Adipose tissue (tissue), 3 donors: ENCODE measurements around the gene ENHO. TPM values are rescaled to one million over a fixed set of nuclear protein-coding genes. Genes with fewer than 3 reads are reported as not detected.

Experiments
- H3K27ac ChIP-seq: one replicate; pipeline ENCODE4 v1.5.1; 2013; ENCODE audit warnings: low read depth, low read length
- WGBS, 3 donors: extraction: QIAGEN DNeasy Blood & Tissue Kit; methylation state at CpG; one replicate each; pipeline ENCODE4 v1.1.7; 2013; 5-methylcytosine and 5-hydroxymethylcytosine counted together
- polyA plus RNA-seq, 3 donors: library from polyadenylated mRNA; stranded (reverse); fragments of 200-250 nt; gene quantifications; one replicate each; pipeline ENCODE4 v1.2.3, GENCODE V29; 2013
- donor health status: healthy with polysubstance abuse.
- donor health status: Bipolar disorder and iron deficiency.
- donor health status: healthy.

ENHO gene
- polyA plus RNA-seq, 3 donors: 1.1 to 2.7 (median 1.3) TPM

- H3K27ac ChIP-seq: no peak overlapping the region
- WGBS, 3 donors: 74 to 78% (median 77%) methylated on average over 19 of the region's 19 CpGs
Observed at GRCh38 chr9:34557426-34558321, 34.9 kb upstream of the ENHO start.

- 55 to 83% (median 74%) methylated on average over 6 of the region's 6 CpGs for WGBS, 3 donors
Observed at GRCh38 chr9:34556949-34557348, 34.2 kb upstream of the ENHO start.

GRCh38 chr9:34555936-34556525 lies 33.2 kb upstream of the ENHO start:
- WGBS, 3 donors: 84 to 89% (median 88%) methylated on average over 12 to 13 of the region's 13 CpGs
- H3K27ac ChIP-seq: no peak overlapping the region

More at GRCh38 chr9:34556949-34557348, 34.2 kb upstream of the ENHO start:
- H3K27ac ChIP-seq: no peak overlapping the region

GRCh38 chr9:34555500-34555899 lies 32.7 kb upstream of the ENHO start:
- WGBS, 3 donors: 71 to 81% (median 75%) methylated on average over 5 of the region's 5 CpGs
- no peak overlapping the region for H3K27ac ChIP-seq

GRCh38 chr9:34555002-34555348 lies 32.2 kb upstream of the ENHO start:
- 35 to 72% (median 66%) methylated on average over 23 of the region's 23 CpGs for WGBS, 3 donors
- no peak overlapping the region for H3K27ac ChIP-seq

- 63 to 75% (median 74%) methylated on average over 16 of the region's 16 CpGs for WGBS, 3 donors
- no peak overlapping the region for H3K27ac ChIP-seq
Observed at GRCh38 chr9:34554211-34555001, 31.6 kb upstream of the ENHO start.

- WGBS, 3 donors: 82 to 87% (median 86%) methylated on average over 18 of the region's 18 CpGs
- H3K27ac ChIP-seq: no peak overlapping the region
Observed at GRCh38 chr9:34553511-34554021, 30.8 kb upstream of the ENHO start.

GRCh38 chr9:34552986-34553385 lies 30.2 kb upstream of the ENHO start:
- H3K27ac ChIP-seq: no peak overlapping the region
- 89 to 100% (median 95%) methylated on average over 2 of the region's 2 CpGs for WGBS, 3 donors

- no peak overlapping the region for H3K27ac ChIP-seq
- WGBS, 3 donors: 85 to 90% (median 90%) methylated on average over 13 of the region's 13 CpGs
Observed at GRCh38 chr9:34552606-34552981, 29.8 kb upstream of the ENHO start.

GRCh38 chr9:34551751-34552605 lies 29.2 kb upstream of the ENHO start:
- 88 to 93% (median 89%) methylated on average over 20 of the region's 20 CpGs for WGBS, 3 donors
- no peak overlapping the region for H3K27ac ChIP-seq

GRCh38 chr9:34550681-34551270 lies 28.0 kb upstream of the ENHO start:
- no peak overlapping the region for H3K27ac ChIP-seq
- WGBS, 3 donors: 64 to 77% (median 73%) methylated on average over 5 of the region's 5 CpGs

- no peak overlapping the region for H3K27ac ChIP-seq
- 83 to 85% (median 83%) methylated on average over 12 of the region's 12 CpGs for WGBS, 3 donors
Observed at GRCh38 chr9:34550016-34550680, 27.4 kb upstream of the ENHO start.

- WGBS, 3 donors: 88 to 91% (median 88%) methylated on average over 5 of the region's 5 CpGs
Observed at GRCh38 chr9:34549407-34549732, 26.6 kb upstream of the ENHO start.

GRCh38 chr9:34547960-34548611 lies 25.3 kb upstream of the ENHO start:
- 8 to 13% (median 13%) methylated on average over 13 of the region's 13 CpGs for WGBS, 3 donors

More at GRCh38 chr9:34549407-34549732, 26.6 kb upstream of the ENHO start:
- H3K27ac ChIP-seq: no peak overlapping the region

GRCh38 chr9:34546834-34547827 lies 24.3 kb upstream of the ENHO start:
- 58 to 73% (median 60%) methylated on average over 16 of the region's 16 CpGs for WGBS, 3 donors
- H3K27ac ChIP-seq: no peak overlapping the region

More at GRCh38 chr9:34547960-34548611, 25.3 kb upstream of the ENHO start:
- H3K27ac ChIP-seq: no peak overlapping the region
